ENCODE measurements around the gene PGGT1B.

- TF ChIP-seq EZH2 (IDR thresholded peaks at IDR 0.05) (no peak), POLR2AphosphoS5 (IDR thresholded peaks at IDR 0.05; ENCODE audit: borderline replicate concordance, low read depth, low read length) (no peak), FOXP2 (optimal IDR thresholded peaks at IDR 0.05; ENCODE audit: control extremely low read depth, extremely low read length, insufficient read depth) (no peak)
Measured at GRCh38 chr5:115209279-115209678, 53.4 kb downstream of the PGGT1B start.
